ENCODE results near the gene C11orf86.

The C11orf86 gene

GRCh38 chr11:66974724-66975404 lies at the start of gene C11orf86:
TSS of gene C11orf86 (plus strand) at chr11:66975304. CDS start at chr11:66975363, 59 bp downstream.
- no peak for TF ChIP-seq CTCF (IDR thresholded peaks at IDR 0.05; ENCODE audit: insufficient read depth, low read length, missing control alignments)
- DNase-seq (ENCODE audit: low read depth, low spot score): no peak
- no peak within 1 kb of the TSS for H3K4me3 ChIP-seq (ENCODE audit: low read depth, low read length)
- ChIA-PET POLR2A (no interaction called here), CTCF (interaction anchor here (0.7 to 1.9 kb wide), 9 partner anchors 16 to 282 kb away, joined by 3 to 7 read pairs (median 3); no protein-coding TSS in a partner anchor)

- POLR2A ChIA-PET: no interaction called here
- CTCF ChIA-PET: no interaction called here
- no peak for TF ChIP-seq CTCF (IDR thresholded peaks at IDR 0.05; ENCODE audit: insufficient read depth, low read length, missing control alignments)
- DNase-seq (ENCODE audit: low read depth, low spot score): no peak
- no peak overlapping the region for H3K4me3 ChIP-seq (ENCODE audit: low read depth, low read length)
Observed at GRCh38 chr11:66929753-66930152, 45.4 kb upstream of the C11orf86 start.

- TF ChIP-seq CTCF (IDR thresholded peaks at IDR 0.05; ENCODE audit: insufficient read depth, low read length, missing control alignments): no peak
- no peak overlapping the region for H3K4me3 ChIP-seq (ENCODE audit: low read depth, low read length)
- CTCF ChIA-PET: interaction anchor here (1.2 kb wide), 1 partner anchor 15 kb away, joined by 6 read pairs; no protein-coding TSS in a partner anchor
- no peak for DNase-seq (ENCODE audit: low read depth, low spot score)
- POLR2A ChIA-PET: no interaction called here
Observed at GRCh38 chr11:66932543-66932942, 42.6 kb upstream of the C11orf86 start.

GRCh38 chr11:66933531-66933930 lies 41.6 kb upstream of the C11orf86 start:
- DNase-seq (ENCODE audit: low read depth, low spot score): no peak
- ChIA-PET CTCF (interaction anchor here (1.2 to 2.3 kb wide), 2 partner anchors 16 to 51 kb away, joined by 6 to 7 read pairs; no protein-coding TSS in a partner anchor), POLR2A (no interaction called here)
- TF ChIP-seq CTCF (IDR thresholded peaks at IDR 0.05; ENCODE audit: insufficient read depth, low read length, missing control alignments): no peak
- H3K4me3 ChIP-seq (ENCODE audit: low read depth, low read length): no peak overlapping the region

- CTCF ChIA-PET: interaction anchor here (1.0 to 2.3 kb wide), 3 partner anchors 12 to 52 kb away, joined by 3 to 7 read pairs (median 4); no protein-coding TSS in a partner anchor
- peak; percentile 74 for DNase-seq (ENCODE audit: low read depth, low spot score)
- no peak for TF ChIP-seq CTCF (IDR thresholded peaks at IDR 0.05; ENCODE audit: insufficient read depth, low read length, missing control alignments)
- H3K4me3 ChIP-seq (ENCODE audit: low read depth, low read length): no peak overlapping the region
- POLR2A ChIA-PET: interaction anchor here (0.9 kb wide), 1 partner anchor 10 kb away, joined by 3 read pairs; no protein-coding TSS in a partner anchor
Observed at GRCh38 chr11:66934950-66935779, 39.9 kb upstream of the C11orf86 start.

- H3K4me3 ChIP-seq (ENCODE audit: low read depth, low read length): no peak overlapping the region
- POLR2A ChIA-PET: interaction anchor here (0.7 to 1.3 kb wide), 2 partner anchors 34 to 54 kb away, joined by 3 to 5 read pairs; no protein-coding TSS in a partner anchor
- TF ChIP-seq CTCF (IDR thresholded peaks at IDR 0.05; ENCODE audit: insufficient read depth, low read length, missing control alignments): no peak
- DNase-seq (ENCODE audit: low read depth, low spot score): peak; percentile 94
- CTCF ChIA-PET: interaction anchor here (0.6 to 1.1 kb wide), 2 partner anchors 12 to 103 kb away, joined by 3 read pairs; no protein-coding TSS in a partner anchor
Observed at GRCh38 chr11:66936311-66936711, 38.8 kb upstream of the C11orf86 start.

All from AG04449 (cell line).